B cell (primary cell): Measurements from ENCODE around the gene PPP2R2C. TPM values are rescaled to one million over a fixed set of nuclear protein-coding genes. Genes with fewer than 3 reads are reported as not detected.

Experiments
- ATAC-seq: fragments of 200-7000 bp; cut with Tn5 transposase; one replicate; pipeline ENCODE4 v1.10.0; 2021; ENCODE audit warnings: low read depth, mild to moderate bottlenecking, moderate number of reproducible peaks, moderate library complexity
- CTCF ChIA-PET: fragments of 350-600 bp; sonication (Branson Sonifier 250); formaldehyde crosslinking; loops from one replicate; lab custom pipeline; 2021; ENCODE audit warnings: antibody characterized with exemption, inconsistent platforms; lab: Charles Lee
- POLR2A ChIA-PET: fragments of 350-600 bp; sonication (Branson Sonifier 250); formaldehyde crosslinking; loops from one replicate; lab custom pipeline; 2021; ENCODE audit warnings: antibody characterized with exemption; lab: Charles Lee
- DNase-seq: peaks from one replicate; pipeline ENCODE4 v3.0.0; 2013
- H2AFZ ChIP-seq: 2 replicates; pipeline ENCODE4 v1.6.1; 2012; ENCODE audit warnings: mild to moderate bottlenecking, low read depth, low read length; ENCODE audit not compliant: insufficient read depth, poor library complexity, severe bottlenecking
- H3K27ac ChIP-seq, 2 donors: 1 replicate in 1 of 2; 2 replicates in 1 of 2; pipeline ENCODE4 v1.5.1; 2012 to 2013; ENCODE audit warnings: low read length in 2 of 2, mild to moderate bottlenecking in 2 of 2, moderate library complexity in 1 of 2
- H3K27me3 ChIP-seq, 4 experiments: fragments of 200-600 bp in 1 of 4; sonication (generic) in 1 of 4; replicated peaks in 1 of 4; 1 replicate in 2 of 4; 2 replicates in 2 of 4; pipeline versions ENCODE4 v1.6.1 to v1.7.0; 2013 to 2016; ENCODE audit warnings: low read length in 3 of 4, mild to moderate bottlenecking in 2 of 4, mixed read lengths in 1 of 4, moderate library complexity in 1 of 4; ENCODE audit not compliant: insufficient read depth in 4 of 4, control insufficient read depth in 3 of 4; ENCODE audit errors: control extremely low read depth in 1 of 4
- H3K36me3 ChIP-seq, 2 experiments: replicated peaks in 1 of 2; 1 replicate in 1 of 2; 2 replicates in 1 of 2; pipeline versions ENCODE4 v1.6.1 to v1.7.1; 2013; ENCODE audit warnings: low read length in 1 of 2; ENCODE audit not compliant: insufficient read depth in 2 of 2, control insufficient read depth in 1 of 2; ENCODE audit errors: control extremely low read depth in 1 of 2, extremely low read depth in 1 of 2
- H3K4me1 ChIP-seq, 2 donors: fragments of 200-600 bp in 1 of 2; sonication (generic) in 1 of 2; 1 replicate in 1 of 2; 2 replicates in 1 of 2; pipeline versions ENCODE4 v1.5.1 to v1.6.1; 2013 to 2017; ENCODE audit warnings: low read length in 2 of 2; ENCODE audit not compliant: control insufficient read depth in 2 of 2, insufficient read depth in 2 of 2
- H3K4me2 ChIP-seq: replicated peaks from 2 replicates; pipeline ENCODE3; 2012; ENCODE audit warnings: mild to moderate bottlenecking, low read depth, low read length; ENCODE audit not compliant: poor library complexity, severe bottlenecking
- H3K4me3 ChIP-seq, 5 experiments: fragments of 200-600 bp in 1 of 5; sonication (generic) in 1 of 5; 1 replicate in 3 of 5; 2 replicates in 2 of 5; pipeline versions ENCODE4 v1.5.1 to v1.7.0; 2011 to 2016; ENCODE audit warnings: low read length in 4 of 5, mild to moderate bottlenecking in 4 of 5, low read depth in 2 of 5, control low read depth in 1 of 5, moderate library complexity in 1 of 5; ENCODE audit not compliant: insufficient read depth in 1 of 5; ENCODE audit errors: control extremely low read depth in 1 of 5, extremely low read depth in 1 of 5
- H3K79me2 ChIP-seq: fragments of 200-600 bp; sonication (generic); one replicate; pipeline ENCODE4 v1.6.0; 2016; ENCODE audit warnings: low read length; ENCODE audit not compliant: control insufficient read depth, insufficient read depth
- H3K9ac ChIP-seq: fragments of 200-600 bp; sonication (generic); 2 replicates; pipeline ENCODE4 v1.6.1; 2017; ENCODE audit warnings: mild to moderate bottlenecking, low read length, moderate library complexity
- H3K9me3 ChIP-seq, 3 donors: one replicate each; pipeline versions ENCODE4 v1.6.1 to v1.7.1; 2013; ENCODE audit warnings: low read length in 2 of 3; ENCODE audit not compliant: control insufficient read depth in 2 of 3, insufficient read depth in 1 of 3; ENCODE audit errors: control extremely low read depth in 1 of 3
- H4K20me1 ChIP-seq: 2 replicates; pipeline ENCODE4 v1.6.0; 2012; ENCODE audit warnings: mild to moderate bottlenecking, low read length; ENCODE audit not compliant: insufficient read depth, control insufficient read depth, poor library complexity, severe bottlenecking
- H3K27ac Mint-ChIP-seq: one replicate; pipeline ENCODE4 v1.8.0; 2021; ENCODE audit warnings: mixed read lengths
- H3K27me3 Mint-ChIP-seq: one replicate; pipeline ENCODE4 v1.8.0; 2021; ENCODE audit warnings: mixed read lengths
- H3K4me1 Mint-ChIP-seq: one replicate; pipeline ENCODE4 v1.8.0; 2021; ENCODE audit warnings: mixed read lengths
- H3K4me3 Mint-ChIP-seq: one replicate; pipeline ENCODE4 v1.8.0; 2021; ENCODE audit warnings: mixed read lengths
- H3K9me3 Mint-ChIP-seq: one replicate; pipeline ENCODE4 v1.8.0; 2022; ENCODE audit warnings: mixed read lengths; ENCODE audit not compliant: insufficient read depth
- CTCF ChIP-seq: fragments of 200-600 bp; IDR thresholded peaks from one replicate; pipeline ENCODE4 v1.8.0; 2022; ENCODE audit warnings: antibody characterized with exemption, mild to moderate bottlenecking
- EZH2 ChIP-seq: IDR thresholded peaks from 2 replicates; pipeline ENCODE4 v1.6.1; 2012; ENCODE audit warnings: borderline replicate concordance, low read depth, mild to moderate bottlenecking, moderate library complexity, low read length; ENCODE audit not compliant: insufficient read depth, poor library complexity, severe bottlenecking
- WGBS: methylation state at CpG from one replicate; pipeline ENCODE4 v1.1.5; 2013; ENCODE audit warnings: missing lambda C conversion rate; ENCODE audit not compliant: insufficient coverage; 5-methylcytosine and 5-hydroxymethylcytosine counted together
- intact Hi-C: fragments of 100-400 bp; cut with micrococcal nuclease; formaldehyde crosslinking; loops from one replicate; pipeline ENCODE4 v1.10.0; 2022
- polyA plus RNA-seq: library from polyadenylated mRNA; depleted of rRNA; stranded (reverse); fragments of >200 nt; gene quantifications from 2 replicates; pipeline ENCODE4 v1.2.3, GENCODE V29; 2012
- total RNA-seq, 2 donors: library from RNA; stranded (reverse); fragments of 120-200 nt in 1 of 2; gene quantifications; 1 replicate in 1 of 2; 2 replicates in 1 of 2; pipeline versions ENCODE4 v1.2.3 to v1.2.4, GENCODE V29; 2013 to 2022

The PPP2R2C gene
- total and polyA plus RNA-seq, 2 donors (not counting 1 experiment from before 2014, with no cell fraction given), result not detected

- H3K4me1 ChIP-seq, result no peaks in the 10 kb centered on the region
- no peaks in the 10 kb centered on the region for H3K9me3 Mint-ChIP-seq
- 100% methylated on average over 1 of the region's 3 CpGs for WGBS
- no peak overlapping the region for H2AFZ ChIP-seq
- no peak overlapping the region for H3K4me2 ChIP-seq
- H3K4me1 Mint-ChIP-seq, result no peaks in the 10 kb centered on the region
- H3K27ac ChIP-seq, result no peak overlapping the region
- peaks cover 12% of the 10 kb centered on the region for H3K27me3 Mint-ChIP-seq
- ChIA-PET CTCF (no interaction called here), POLR2A (no interaction called here)
- no peak overlapping the region for H3K4me3 Mint-ChIP-seq
- no peak overlapping the region for H3K4me3 ChIP-seq
- H3K27me3 ChIP-seq, result no peaks in the 10 kb centered on the region
- H3K9ac ChIP-seq, result no peak overlapping the region
- no peak for TF ChIP-seq EZH2
- no peak for TF ChIP-seq CTCF
- H3K27ac Mint-ChIP-seq, result no peak overlapping the region
- H4K20me1 ChIP-seq, result no peaks in the 10 kb centered on the region
- no peaks in the 10 kb centered on the region for H3K36me3 ChIP-seq
- intact Hi-C loops, result no loop called here
- ATAC-seq, result no peak
- DNase-seq, result no peak
- peaks cover 0 to 11% (median 0%) of the 10 kb centered on the region in 3 donors for H3K9me3 ChIP-seq
- no peaks in the 10 kb centered on the region for H3K79me2 ChIP-seq
These were observed 41.3 kb upstream of the PPP2R2C start for GRCh38 chr4:6513678-6514077.

GRCh38 chr4:6509587-6509986 is 37.2 kb upstream of the PPP2R2C start:
- Histone ChIP-seq H3K9me3 (peaks cover 0 to 17% (median 9%) of the 10 kb centered on the region in 3 donors), H3K4me3 (no peak overlapping the region), H3K36me3 (no peaks in the 10 kb centered on the region), H2AFZ (no peak overlapping the region), H3K4me2 (no peak overlapping the region), H3K4me1 (no peaks in the 10 kb centered on the region), H3K79me2 (no peaks in the 10 kb centered on the region), H3K27me3 (no peaks in the 10 kb centered on the region), H4K20me1 (no peaks in the 10 kb centered on the region), H3K9ac (no peak overlapping the region), H3K27ac (no peak overlapping the region)
- Mint-ChIP-seq H3K4me1 (no peaks in the 10 kb centered on the region), H3K27me3 (no peaks in the 10 kb centered on the region), H3K4me3 (no peak overlapping the region), H3K9me3 (peaks cover 4% of the 10 kb centered on the region), H3K27ac (no peak overlapping the region)
- TF ChIP-seq EZH2, result no peak
- TF ChIP-seq CTCF, result no peak
- ATAC-seq, result no peak
- intact Hi-C loops, result no loop called here
- CTCF ChIA-PET, result no interaction called here
- WGBS, result 84% methylated on average over 7 of the region's 7 CpGs
- POLR2A ChIA-PET, result no interaction called here
- no peak for DNase-seq
